ENCODE data around the gene ACBD4.

Gene ACBD4

DNA sequence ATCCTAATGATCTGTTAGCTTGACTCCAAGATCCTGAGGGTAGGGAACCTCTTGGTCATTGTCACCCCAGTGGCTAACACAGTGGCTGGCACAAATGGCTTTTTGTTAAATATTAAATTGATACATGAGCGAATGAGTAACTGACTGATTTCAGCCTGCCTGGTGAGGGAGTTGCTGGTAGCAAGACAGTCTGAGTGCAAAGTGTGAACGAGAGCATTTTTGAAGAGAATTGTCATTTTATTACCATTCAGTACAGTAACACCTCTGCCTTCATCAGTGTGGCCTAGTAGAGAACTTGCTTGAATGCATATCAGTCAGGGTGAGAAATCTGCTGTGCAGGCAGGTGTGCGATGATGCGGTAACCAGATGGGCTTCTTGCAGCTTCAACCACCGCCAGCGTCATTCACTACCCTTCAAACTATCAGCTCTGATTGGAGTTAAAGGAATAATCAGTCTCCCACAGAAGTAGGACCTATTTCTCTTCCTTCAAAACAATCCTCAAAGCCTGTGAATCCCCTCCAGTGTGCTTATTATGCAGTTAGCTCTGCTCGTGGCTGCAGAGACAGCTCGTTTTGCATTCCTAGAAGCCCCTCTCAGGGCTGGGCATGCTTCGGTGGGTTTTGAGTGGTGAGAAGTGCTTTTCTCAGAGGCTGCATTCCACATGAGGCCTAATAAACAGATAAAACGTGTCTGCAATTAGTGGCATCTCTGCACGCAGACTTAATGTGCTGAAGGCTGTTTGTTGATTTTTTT lies 55.2 kb downstream of the ACBD4 start:
- Histone ChIP-seq H2BK120ac (ENCODE audit: low read depth, low read length) (no peak overlapping the region), H3K18ac (ENCODE audit: low read length) (no peak overlapping the region), H2BK12ac (ENCODE audit: low read length) (no peak overlapping the region), H2BK5ac (ENCODE audit: low read length) (no peak overlapping the region), H4K8ac (ENCODE audit: low read depth, low read length) (no peak overlapping the region), H3K27me3 (ENCODE audit: control insufficient read depth in 3 of 3, insufficient read depth in 3 of 3, low read depth in 1 of 3, low read length in 3 of 3) (peaks cover 0 to 3% (median 0%) of the 10 kb centered on the region in 3 experiments), H3K36me3 (replicated peaks in 1 of 2; ENCODE audit: control insufficient read depth in 2 of 2, insufficient read depth in 2 of 2, low read length in 2 of 2) (no peaks in the 10 kb centered on the region), H4K91ac (ENCODE audit: low read depth, low read length, poor library complexity) (no peak overlapping the region), H2BK15ac (ENCODE audit: low read length) (no peak overlapping the region), H3K9ac (ENCODE audit: low read depth, low read length, poor library complexity) (no peak overlapping the region), H3K23ac (ENCODE audit: low read depth, low read length, poor library complexity) (no peak overlapping the region), H3K4me2 (ENCODE audit: insufficient read depth, low read length, poor library complexity, severe bottlenecking) (no peak overlapping the region), H3K4me1 (ENCODE audit: control insufficient read depth in 2 of 2, insufficient read depth in 1 of 2, low read depth in 1 of 2, low read length in 2 of 2) (no peaks in the 10 kb centered on the region), H3K14ac (ENCODE audit: low read length) (no peak overlapping the region), H3K27ac (replicated peaks; ENCODE audit: low read length) (no peak overlapping the region), H3K79me1 (ENCODE audit: low read depth, low read length) (no peaks in the 10 kb centered on the region), H3K9me3 (replicated peaks in 1 of 2; ENCODE audit: control insufficient read depth in 2 of 2, insufficient read depth in 1 of 2, low read depth in 1 of 2, low read length in 2 of 2) (peaks cover 0 to 6% of the 10 kb centered on the region in 2 donors), H3K4ac (ENCODE audit: low read length) (no peak overlapping the region), H2AFZ (ENCODE audit: low read length) (no peak overlapping the region), H3K4me3 (ENCODE audit: low read length in 2 of 2) (no peak overlapping the region), H2AK5ac (ENCODE audit: low read depth, low read length) (no peak overlapping the region)
- no peak for DNase-seq (ENCODE audit: low spot score)
- WGBS, 2 donors (ENCODE audit: extremely low coverage in 2 of 2, insufficient read length in 2 of 2, insufficient replicate concordance in 1 of 2), result no CpG with 5 or more reads among the region's 11 CpGs

Small RNA genes within 50 kb of the gene (small RNA-seq; reads per million reads assigned to genes)
- 2.4 reads per million for gene MIR6784 (ENCODE audit: insufficient read depth)
